ENCODE data around the gene SLC7A9.
"Not testable (repeated sequence)": the region's sequence is repeated elsewhere in the genome, so short reads cannot be mapped to it uniquely, and the experiment has no call there.

The SLC7A9 gene

DNA sequence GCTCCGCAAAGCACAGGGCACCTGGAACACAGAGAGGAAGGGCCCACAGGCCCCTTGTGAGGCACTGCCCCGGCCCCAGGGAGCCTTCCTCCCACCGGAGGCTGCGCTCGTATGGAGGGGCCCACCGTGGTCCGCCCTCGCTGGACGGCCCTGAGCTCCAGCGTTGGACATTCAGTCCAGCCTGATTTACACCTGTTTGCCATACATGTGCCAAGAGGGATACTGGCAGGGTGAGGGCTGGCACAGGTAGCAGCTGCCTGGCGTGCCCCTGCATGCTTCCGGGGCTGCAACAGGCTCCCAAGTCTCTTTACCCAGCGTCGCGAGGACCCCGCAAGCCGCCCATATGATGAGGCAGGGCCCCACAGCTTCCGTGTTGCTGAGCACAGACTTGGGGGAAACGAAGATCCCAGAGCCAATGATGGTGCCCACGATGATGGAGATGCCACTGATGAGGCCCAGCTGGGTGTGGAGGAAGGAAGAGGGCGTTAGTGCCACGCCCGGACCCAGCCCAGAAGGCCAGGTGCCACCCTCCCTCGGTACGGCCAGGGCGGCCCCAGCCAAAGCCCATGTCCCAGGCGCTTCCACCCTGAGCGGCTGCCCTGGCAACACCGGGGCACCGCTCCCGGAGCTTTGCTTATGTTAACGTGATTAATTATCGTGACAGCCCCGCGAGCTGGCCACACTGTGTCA lies 5.1 kb downstream of the SLC7A9 start:
- no peak for DNase-seq (ENCODE audit: low read depth in 2 of 2)

DNA sequence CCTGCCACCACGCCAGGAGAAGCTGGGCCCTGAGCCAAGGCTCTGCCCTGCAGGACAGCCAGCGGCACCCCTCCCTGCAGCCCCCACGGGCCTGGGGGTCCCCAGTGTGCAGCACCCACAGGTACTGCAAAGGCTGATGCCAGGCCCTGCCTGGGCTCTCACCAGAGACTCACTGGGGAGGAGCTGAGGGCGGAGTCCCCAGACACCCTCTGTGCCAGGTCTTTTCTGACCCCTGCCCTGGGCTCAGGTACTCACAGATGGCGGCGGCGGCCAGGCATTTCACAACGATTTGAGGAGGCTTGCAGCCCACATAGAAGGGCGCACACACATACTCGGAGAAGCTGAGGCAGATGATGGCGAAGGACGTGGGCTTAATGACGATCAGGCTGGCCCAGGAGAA lies 5.7 kb downstream of the SLC7A9 start:
- no peak for DNase-seq (ENCODE audit: low read depth in 2 of 2)

DNA sequence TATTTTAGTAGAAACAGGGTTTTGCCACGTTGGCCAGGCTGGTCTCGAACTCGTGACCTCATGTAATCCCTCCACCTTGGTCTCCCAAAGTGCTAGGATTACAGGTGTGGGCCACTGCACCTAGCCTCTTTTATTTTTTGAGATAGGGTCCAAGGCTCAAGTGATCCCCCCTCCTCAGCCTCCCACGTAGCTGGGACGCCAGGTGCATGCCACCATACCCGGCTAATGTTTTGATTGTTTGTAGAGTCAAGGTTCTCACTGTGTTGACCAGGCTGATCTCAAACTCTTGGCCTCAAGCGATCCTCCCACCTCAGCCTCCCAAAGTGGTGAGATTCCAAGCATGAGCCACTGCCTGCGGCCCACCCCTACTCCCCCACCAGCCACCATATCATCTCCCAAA lies 6.3 kb downstream of the SLC7A9 start:
- no peak for DNase-seq (ENCODE audit: low read depth in 2 of 2)

- no peak for DNase-seq (ENCODE audit: low read depth in 2 of 2)
These were observed 6.8 kb downstream of the SLC7A9 start for GRCh38 chr19:32862741-32863140.

GRCh38 chr19:32862173-32862572 lies 7.4 kb downstream of the SLC7A9 start:
- no peak for DNase-seq (ENCODE audit: low read depth in 2 of 2)

DNA sequence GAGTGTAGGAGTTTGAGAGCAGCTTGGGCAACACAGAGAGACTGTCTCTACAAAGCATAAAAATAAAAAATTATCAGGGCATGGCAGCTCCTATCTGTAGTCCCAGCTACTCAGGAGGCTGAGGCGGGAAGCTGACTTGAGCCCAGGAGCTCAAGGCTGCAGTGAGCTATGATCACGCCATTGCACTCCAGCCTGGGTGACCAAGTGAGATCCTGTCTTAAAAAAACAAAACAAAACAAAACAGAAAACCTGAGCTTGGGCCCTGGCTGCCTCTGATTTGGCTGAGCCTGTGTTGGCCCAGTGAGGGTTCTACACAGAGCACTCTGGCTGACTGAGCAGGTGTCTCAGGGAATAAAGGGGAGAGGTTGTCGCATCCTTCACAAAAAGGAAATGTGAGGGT lies 8.0 kb downstream of the SLC7A9 start:
- no peak for DNase-seq (ENCODE audit: low read depth in 2 of 2)

GRCh38 chr19:32859591-32859990 lies 10.0 kb downstream of the SLC7A9 start:
- DNase-seq (ENCODE audit: low read depth in 2 of 2) = no peak

DNA sequence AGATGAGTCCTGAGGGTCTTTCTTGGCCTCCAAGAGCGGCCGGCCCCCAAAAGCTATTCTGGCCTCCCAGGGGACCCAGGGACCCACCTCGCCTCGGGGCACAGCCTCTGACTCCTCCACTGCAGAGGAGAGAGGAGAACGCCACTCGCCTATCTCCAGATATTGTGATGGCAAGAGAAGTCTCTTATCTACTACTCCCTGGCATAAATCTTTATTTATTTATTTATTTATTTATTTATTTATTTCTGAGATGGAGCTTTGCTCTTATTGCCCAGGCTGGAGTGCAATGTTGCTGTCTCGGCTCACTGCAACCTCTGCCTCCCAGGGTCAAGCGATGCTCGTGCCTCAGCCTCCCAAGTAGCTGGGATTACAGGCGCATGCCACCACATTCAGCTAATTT lies 11.0 kb downstream of the SLC7A9 start:
- no peak for DNase-seq (ENCODE audit: low read depth in 2 of 2)

DNA sequence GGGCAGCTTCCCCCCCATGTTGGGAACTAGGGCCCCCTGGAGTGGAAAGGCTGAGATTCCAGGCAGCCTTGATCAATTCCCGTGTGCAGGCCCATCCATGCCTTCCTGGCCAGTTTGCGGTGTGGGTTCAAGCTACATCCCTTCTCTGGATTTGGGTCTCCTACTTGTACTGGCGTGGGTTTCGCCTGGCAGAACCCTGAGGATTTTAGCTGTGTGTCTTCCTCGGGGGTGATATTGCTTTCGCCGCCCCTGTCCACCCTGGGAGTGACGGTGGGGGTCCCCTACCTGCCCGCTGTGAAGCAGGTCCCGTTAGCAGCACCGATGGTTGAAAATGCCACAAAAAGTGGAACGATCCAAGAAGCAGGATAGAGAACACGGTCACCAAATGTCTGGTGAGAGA lies 11.4 kb downstream of the SLC7A9 start:
- no peak for DNase-seq (ENCODE audit: low read depth in 2 of 2)

- DNase-seq (ENCODE audit: low read depth in 2 of 2) = no peak
These were observed 12.0 kb downstream of the SLC7A9 start for GRCh38 chr19:32857584-32857983.

- not testable (repeated sequence) for DNase-seq (ENCODE audit: low read depth in 2 of 2)
These were observed 12.7 kb downstream of the SLC7A9 start for GRCh38 chr19:32856818-32857217.

DNA sequence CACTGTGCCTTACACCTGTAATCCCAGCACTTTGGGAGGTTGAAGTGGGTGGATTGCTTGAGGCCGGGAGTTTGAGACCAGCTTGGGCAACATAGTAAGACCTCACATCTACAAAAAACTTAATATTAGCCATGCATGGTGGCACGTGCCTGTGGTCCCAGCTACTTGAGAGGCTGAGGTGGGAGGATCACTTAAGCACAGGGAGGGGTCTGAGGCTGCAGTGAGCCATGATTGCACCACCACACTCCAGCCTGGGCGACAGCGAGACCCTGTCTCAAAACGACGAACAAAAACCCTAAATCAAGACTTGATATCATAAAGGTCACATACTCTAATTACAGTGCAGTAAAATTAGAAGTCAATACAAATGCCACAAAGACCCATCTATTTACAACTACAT lies 17.4 kb downstream of the SLC7A9 start:
- DNase-seq (ENCODE audit: low read depth in 2 of 2) = no peak

DNA sequence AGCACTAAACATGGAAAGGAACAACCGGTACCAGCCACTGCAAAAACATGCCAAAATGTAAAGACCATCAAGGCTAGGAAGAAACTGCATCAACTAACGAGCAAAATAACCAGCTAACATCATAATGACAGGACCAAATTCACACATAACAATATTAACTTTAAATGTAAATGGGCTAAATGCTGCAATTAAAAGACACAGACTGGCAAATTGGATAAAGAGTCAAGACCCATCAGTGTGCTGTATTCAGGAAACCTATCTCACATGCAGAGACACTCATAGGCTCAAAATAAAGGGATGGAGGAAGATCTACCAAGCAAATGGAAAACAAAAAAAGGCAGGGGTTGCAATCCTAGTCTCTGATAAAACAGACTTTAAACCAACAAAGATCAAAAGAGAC lies 21.5 kb downstream of the SLC7A9 start:
- not testable (repeated sequence) for DNase-seq (ENCODE audit: low read depth in 2 of 2)

DNA sequence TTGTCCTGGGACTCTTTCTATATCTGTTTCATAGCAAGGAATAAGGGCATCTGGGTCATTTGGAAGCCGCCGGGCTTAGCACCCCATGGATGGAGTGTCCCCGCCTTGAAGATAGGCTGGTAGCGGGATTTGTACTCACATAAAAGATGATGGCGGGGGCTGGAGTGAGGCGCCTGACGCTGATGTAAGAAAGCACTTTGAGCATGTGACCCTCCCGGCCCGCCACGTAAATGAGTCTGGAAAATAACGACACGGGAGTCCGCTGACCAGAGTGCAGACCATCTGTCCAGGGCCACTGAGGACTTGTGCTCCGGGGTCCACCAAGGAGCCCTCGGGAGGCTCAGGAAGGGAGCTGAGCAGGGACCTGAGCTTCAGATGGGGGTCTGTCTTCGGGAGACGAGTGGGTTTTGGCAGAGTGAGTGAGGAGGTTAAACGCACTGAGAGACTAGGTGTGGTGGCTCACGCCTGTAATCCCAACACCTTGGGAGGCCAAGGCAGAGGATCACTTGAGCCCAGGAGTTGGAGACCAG lies 25.8 kb downstream of the SLC7A9 start:
- no peak for DNase-seq (ENCODE audit: low read depth in 2 of 2)

DNA sequence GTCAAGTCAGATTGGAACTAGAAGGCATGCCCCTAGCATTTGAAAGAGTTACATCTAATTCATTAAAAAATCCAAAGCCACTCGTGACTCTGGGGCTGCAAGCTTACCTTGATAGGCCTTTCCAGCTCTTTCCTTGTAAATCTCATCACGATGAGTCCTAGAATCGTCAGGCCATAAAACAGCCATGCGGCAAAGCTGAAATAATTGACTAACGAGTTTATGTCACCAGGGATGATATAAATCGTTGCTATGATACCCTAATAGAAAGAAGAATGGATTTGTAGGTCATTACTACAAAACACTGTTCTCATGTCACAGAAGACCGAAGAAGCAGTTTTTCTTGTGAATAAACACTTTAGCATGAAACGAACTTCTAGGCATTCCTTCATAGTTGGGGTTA lies 27.5 kb downstream of the SLC7A9 start:
- DNase-seq (ENCODE audit: low read depth in 2 of 2) = no peak

DNA sequence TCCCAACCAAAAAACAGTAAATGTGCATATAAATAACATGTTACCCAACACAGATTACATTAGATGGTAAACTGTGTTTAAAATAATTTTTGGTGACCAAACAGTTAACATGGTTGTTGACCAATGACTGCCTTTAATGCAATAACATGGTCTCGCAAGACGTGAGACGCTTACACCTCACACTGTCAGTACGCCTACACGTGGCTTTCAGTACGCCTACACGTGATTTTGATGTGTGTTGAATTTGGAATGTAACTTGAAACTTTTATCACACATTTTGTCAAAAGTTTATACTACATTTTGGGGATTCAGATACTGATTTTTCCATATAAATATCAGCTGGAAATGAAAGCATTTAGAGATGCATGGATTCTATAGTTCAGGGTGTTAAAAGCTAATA lies 32.0 kb downstream of the SLC7A9 start:
- DNase-seq (ENCODE audit: low read depth in 2 of 2) = no peak

DNA sequence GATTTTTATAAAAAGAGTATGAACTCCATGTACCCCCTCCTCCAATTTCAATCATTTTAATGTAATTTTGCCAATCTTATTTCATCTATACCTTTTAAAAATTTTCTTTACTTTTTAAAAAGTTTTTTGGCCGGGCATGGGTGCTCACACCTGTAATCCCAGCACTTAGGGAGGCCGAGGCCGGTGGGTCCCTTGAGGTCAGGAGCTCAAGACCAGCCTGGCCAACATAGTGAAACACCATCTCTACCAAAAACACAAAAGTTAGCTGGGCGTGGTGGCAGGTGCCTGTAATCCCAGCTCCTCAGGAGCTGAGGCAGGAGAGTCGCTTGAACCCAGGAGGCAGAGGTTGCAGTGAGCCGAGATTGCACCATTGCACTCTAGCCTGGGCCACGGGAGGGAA lies 36.2 kb downstream of the SLC7A9 start:
- not testable (repeated sequence) for DNase-seq (ENCODE audit: low read depth in 2 of 2)

GRCh38 chr19:32832825-32833224 lies 36.7 kb downstream of the SLC7A9 start:
- DNase-seq (ENCODE audit: low read depth in 2 of 2) = not testable (repeated sequence)

- DNase-seq (ENCODE audit: low read depth in 2 of 2) = not testable (repeated sequence)
These were observed 37.5 kb downstream of the SLC7A9 start for GRCh38 chr19:32832094-32832493.

DNA sequence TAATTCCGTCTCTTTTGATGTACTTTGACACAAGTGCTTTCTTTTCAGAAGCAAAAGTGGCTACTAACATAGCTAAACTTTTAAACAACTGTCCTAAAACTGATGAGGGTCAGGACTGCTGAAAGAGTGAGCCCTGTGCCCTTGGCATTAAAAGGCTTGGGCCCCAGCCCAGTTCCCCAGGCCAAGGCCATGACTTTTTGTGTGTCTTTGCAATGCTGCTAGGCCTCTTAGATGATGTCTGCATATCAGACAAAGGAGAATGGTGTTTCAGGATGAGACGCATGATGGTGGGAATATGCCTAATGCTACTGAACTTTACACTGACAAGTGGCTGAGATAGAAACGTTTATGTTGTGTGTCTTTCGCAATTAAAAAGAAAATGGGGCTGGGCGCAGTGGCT lies 38.0 kb downstream of the SLC7A9 start:
- no peak for DNase-seq (ENCODE audit: low read depth in 2 of 2)

DNA sequence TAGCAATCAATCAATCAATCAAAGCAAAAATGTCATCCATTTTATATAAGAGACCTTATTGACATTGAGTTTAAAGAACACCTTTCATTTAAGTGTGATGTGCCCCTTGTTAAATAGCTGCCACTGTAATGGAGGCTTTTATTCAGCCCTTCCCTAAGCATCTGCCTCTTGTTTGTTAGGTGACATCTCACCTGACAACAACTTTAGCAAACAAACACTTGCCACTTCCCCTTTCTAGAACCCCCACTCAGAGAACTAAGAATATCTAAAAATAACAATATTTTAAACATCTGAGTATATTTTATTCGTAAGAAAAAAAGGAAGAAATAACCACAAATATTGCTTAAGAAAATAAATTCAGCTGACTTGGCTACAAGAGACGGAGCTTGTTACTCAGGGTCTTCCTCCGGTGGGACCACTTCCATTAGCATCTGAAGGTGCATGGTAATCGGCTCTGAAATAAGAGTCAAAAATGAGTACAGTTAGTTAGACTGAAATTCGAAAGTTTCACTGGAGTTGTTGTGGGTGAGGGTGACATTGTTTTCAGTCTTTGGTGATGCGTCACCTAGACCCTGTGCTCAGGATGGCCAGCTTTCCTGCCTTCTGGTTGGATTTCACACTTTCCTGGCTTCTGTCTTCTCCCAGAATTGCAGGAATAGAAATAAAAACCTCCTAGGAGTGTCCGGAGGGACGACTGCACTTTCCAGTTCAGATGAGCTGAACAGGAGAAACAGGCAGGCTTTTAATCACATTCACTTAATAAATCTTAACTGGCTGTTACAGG lies 39.1 kb downstream of the SLC7A9 start:
- DNase-seq (ENCODE audit: low read depth in 2 of 2) = peak; percentile 14 to 21

- DNase-seq (ENCODE audit: low read depth in 2 of 2) = no peak
These were observed 40.1 kb downstream of the SLC7A9 start for GRCh38 chr19:32829345-32829896.
